ENCODE data around the gene LCE3B. TPM values are rescaled to one million over a fixed set of nuclear protein-coding genes. Genes with fewer than 3 reads are reported as not detected.
"Not testable (repeated sequence)": the region's sequence is repeated elsewhere in the genome, so short reads cannot be mapped to it uniquely, and the experiment has no call there.

The LCE3B gene
- total RNA-seq, 1 experiment from 2014 or later, result not detected

- Histone ChIP-seq H3F3A (ENCODE audit: low read length, unreplicated experiment) (no peaks in the 10 kb centered on the region), H3K9me2 (replicated peaks; ENCODE audit: low read length) (no peaks in the 10 kb centered on the region), H3K9me3 (ENCODE audit: low read length) (peaks cover 16% of the 10 kb centered on the region; the same call in 1 of the 2 replicates), H3K4me1 (ENCODE audit: insufficient read depth, low read length) (no peaks in the 10 kb centered on the region), H3K27ac (ENCODE audit: low read length) (no peak within 1 kb of the TSS), H2AFZ (ENCODE audit: low read length) (no peak within 1 kb of the TSS), H3K79me2 (ENCODE audit: low read length) (no peaks in the 10 kb centered on the region), H4K20me1 (ENCODE audit: low read length) (no peaks in the 10 kb centered on the region), H3K27me3 (ENCODE audit: low read length) (no peaks in the 10 kb centered on the region), H3K9ac (ENCODE audit: low read length) (no peak within 1 kb of the TSS), H3K36me3 (ENCODE audit: low read depth, low read length) (no peaks in the 10 kb centered on the region), H3K4me3 (ENCODE audit: low read length) (no peak within 1 kb of the TSS), H3K4me2 (ENCODE audit: low read length) (no peak within 1 kb of the TSS)
- ATAC-seq (no peak), DNase-seq (peak; percentile 0)
- ChIA-PET POLR2A (ENCODE audit: unreplicated experiment) (no interaction called here), CTCF (no interaction called here)
- intact Hi-C loops (cut with micrococcal nuclease), result no loop called here
- no TSS peak for BruUV-seq (replicated peaks)
- TF ChIP-seq, protein P1, sequence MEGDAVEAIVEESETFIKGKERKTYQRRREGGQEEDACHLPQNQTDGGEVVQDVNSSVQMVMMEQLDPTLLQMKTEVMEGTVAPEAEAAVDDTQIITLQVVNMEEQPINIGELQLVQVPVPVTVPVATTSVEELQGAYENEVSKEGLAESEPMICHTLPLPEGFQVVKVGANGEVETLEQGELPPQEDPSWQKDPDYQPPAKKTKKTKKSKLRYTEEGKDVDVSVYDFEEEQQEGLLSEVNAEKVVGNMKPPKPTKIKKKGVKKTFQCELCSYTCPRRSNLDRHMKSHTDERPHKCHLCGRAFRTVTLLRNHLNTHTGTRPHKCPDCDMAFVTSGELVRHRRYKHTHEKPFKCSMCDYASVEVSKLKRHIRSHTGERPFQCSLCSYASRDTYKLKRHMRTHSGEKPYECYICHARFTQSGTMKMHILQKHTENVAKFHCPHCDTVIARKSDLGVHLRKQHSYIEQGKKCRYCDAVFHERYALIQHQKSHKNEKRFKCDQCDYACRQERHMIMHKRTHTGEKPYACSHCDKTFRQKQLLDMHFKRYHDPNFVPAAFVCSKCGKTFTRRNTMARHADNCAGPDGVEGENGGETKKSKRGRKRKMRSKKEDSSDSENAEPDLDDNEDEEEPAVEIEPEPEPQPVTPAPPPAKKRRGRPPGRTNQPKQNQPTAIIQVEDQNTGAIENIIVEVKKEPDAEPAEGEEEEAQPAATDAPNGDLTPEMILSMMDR (conservative IDR thresholded peaks at IDR 0.05; ENCODE audit: low read depth, low read length), result no peak
- TF ChIP-seq EZH2 (IDR thresholded peaks at IDR 0.05; ENCODE audit: low read length, unreplicated experiment) (no peak), EZH2phosphoT487 (IDR thresholded peaks at IDR 0.05; ENCODE audit: borderline replicate concordance, low read length) (no peak)
Observed at GRCh38 chr1:152566681-152567080, 46.9 kb upstream of the LCE3B start, which contains the start of gene LCE3E. Gene LCE3E, minus strand, starts transcription at chr1:152566780. Its CDS starts 572 bp downstream, at chr1:152566208.

- Histone ChIP-seq H3K27me3 (ENCODE audit: low read length) (no peaks in the 10 kb centered on the region; the same call in 1 of the 2 replicates), H3F3A (ENCODE audit: low read length, unreplicated experiment) (no peaks in the 10 kb centered on the region), H3K9ac (ENCODE audit: low read length) (no peak overlapping the region), H2AFZ (ENCODE audit: low read length) (no peak overlapping the region), H3K4me1 (ENCODE audit: insufficient read depth, low read length) (no peaks in the 10 kb centered on the region), H4K20me1 (ENCODE audit: low read length) (no peaks in the 10 kb centered on the region), H3K79me2 (ENCODE audit: low read length) (no peaks in the 10 kb centered on the region), H3K9me3 (ENCODE audit: low read length) (no peaks in the 10 kb centered on the region), H3K27ac (ENCODE audit: low read length) (no peak overlapping the region), H3K9me2 (replicated peaks; ENCODE audit: low read length) (no peaks in the 10 kb centered on the region), H3K36me3 (ENCODE audit: low read depth, low read length) (no peaks in the 10 kb centered on the region), H3K4me3 (ENCODE audit: low read length) (no peak overlapping the region), H3K4me2 (ENCODE audit: low read length) (no peak overlapping the region)
- ChIA-PET POLR2A (ENCODE audit: unreplicated experiment) (no interaction called here), CTCF (no interaction called here)
- ATAC-seq (no peak), DNase-seq (no peak)
- BruUV-seq (replicated peaks), result no TSS peak
- intact Hi-C loops (cut with micrococcal nuclease), result no loop called here
- no peak for TF ChIP-seq EZH2 (IDR thresholded peaks at IDR 0.05; ENCODE audit: low read length, unreplicated experiment)
- no peak for TF ChIP-seq EZH2phosphoT487 (IDR thresholded peaks at IDR 0.05; ENCODE audit: borderline replicate concordance, low read length)
- TF ChIP-seq, protein P1 (conservative IDR thresholded peaks at IDR 0.05; ENCODE audit: low read depth, low read length), result no peak
Observed at GRCh38 chr1:152577168-152577567, 36.4 kb upstream of the LCE3B start.

- H3K9ac ChIP-seq (ENCODE audit: low read length); BruUV-seq (replicated peaks); DNase-seq; H3K9me3 ChIP-seq (ENCODE audit: low read length); H3K27ac ChIP-seq (ENCODE audit: low read length); H4K20me1 ChIP-seq (ENCODE audit: low read length); H3K4me1 ChIP-seq (ENCODE audit: insufficient read depth, low read length); H3F3A ChIP-seq (ENCODE audit: low read length, unreplicated experiment); intact Hi-C loops (cut with micrococcal nuclease); H3K9me2 ChIP-seq (replicated peaks; ENCODE audit: low read length); H3K27me3 ChIP-seq (ENCODE audit: low read length); CTCF ChIA-PET; H3K36me3 ChIP-seq (ENCODE audit: low read depth, low read length); H3K4me3 ChIP-seq (ENCODE audit: low read length); H2AFZ ChIP-seq (ENCODE audit: low read length); POLR2A ChIA-PET (ENCODE audit: unreplicated experiment); ATAC-seq; H3K4me2 ChIP-seq (ENCODE audit: low read length); H3K79me2 ChIP-seq (ENCODE audit: low read length): not testable (repeated sequence)
Observed at GRCh38 chr1:152579526-152579925, 34.1 kb upstream of the LCE3B start.
